Measurements from ENCODE around the gene CNTN4.

The CNTN4 gene

GRCh38 chr3:2204054-2204453, 105.4 kb downstream of the CNTN4 start:
- no peak overlapping the region for H3K4me3 ChIP-seq (ENCODE audit: low read length in 2 of 2)
- H3K36me3 ChIP-seq (ENCODE audit: control insufficient read depth in 2 of 2, insufficient read depth in 2 of 2, low read length in 2 of 2), result no peaks in the 10 kb centered on the region
- no peaks in the 10 kb centered on the region for H3K4me1 ChIP-seq (ENCODE audit: control insufficient read depth in 2 of 2, insufficient read depth in 2 of 2, low read length in 2 of 2)
- no peak overlapping the region for H3K9ac ChIP-seq (ENCODE audit: low read depth in 1 of 2, low read length in 2 of 2)
- no peaks in the 10 kb centered on the region for H3K27me3 ChIP-seq (ENCODE audit: control insufficient read depth in 2 of 2, insufficient read depth in 2 of 2, low read length in 2 of 2)
- H3K9me3 ChIP-seq (ENCODE audit: control insufficient read depth in 2 of 2, low read length in 2 of 2), result no peaks in the 10 kb centered on the region
- H3K27ac ChIP-seq (ENCODE audit: low read depth in 2 of 2, low read length in 2 of 2), result no peak overlapping the region

GRCh38 chr3:2205692-2206091, 107.0 kb downstream of the CNTN4 start:
- Histone ChIP-seq H3K27me3 (ENCODE audit: control insufficient read depth in 2 of 2, insufficient read depth in 2 of 2, low read length in 2 of 2) (no peaks in the 10 kb centered on the region), H3K4me1 (ENCODE audit: control insufficient read depth in 2 of 2, insufficient read depth in 2 of 2, low read length in 2 of 2) (no peaks in the 10 kb centered on the region), H3K27ac (ENCODE audit: low read depth in 2 of 2, low read length in 2 of 2) (no peak overlapping the region), H3K36me3 (ENCODE audit: control insufficient read depth in 2 of 2, insufficient read depth in 2 of 2, low read length in 2 of 2) (no peaks in the 10 kb centered on the region), H3K9me3 (ENCODE audit: control insufficient read depth in 2 of 2, low read length in 2 of 2) (no peaks in the 10 kb centered on the region), H3K4me3 (ENCODE audit: low read length in 2 of 2) (no peak overlapping the region), H3K9ac (ENCODE audit: low read depth in 1 of 2, low read length in 2 of 2) (no peak overlapping the region)

GRCh38 chr3:2206536-2206935, 107.9 kb downstream of the CNTN4 start:
- H3K27ac ChIP-seq (ENCODE audit: low read depth in 2 of 2, low read length in 2 of 2), result no peak overlapping the region
- H3K36me3 ChIP-seq (ENCODE audit: control insufficient read depth in 2 of 2, insufficient read depth in 2 of 2, low read length in 2 of 2), result no peaks in the 10 kb centered on the region
- no peaks in the 10 kb centered on the region for H3K9me3 ChIP-seq (ENCODE audit: control insufficient read depth in 2 of 2, low read length in 2 of 2)
- no peak overlapping the region for H3K4me3 ChIP-seq (ENCODE audit: low read length in 2 of 2)
- no peaks in the 10 kb centered on the region for H3K4me1 ChIP-seq (ENCODE audit: control insufficient read depth in 2 of 2, insufficient read depth in 2 of 2, low read length in 2 of 2)
- no peaks in the 10 kb centered on the region for H3K27me3 ChIP-seq (ENCODE audit: control insufficient read depth in 2 of 2, insufficient read depth in 2 of 2, low read length in 2 of 2)
- no peak overlapping the region for H3K9ac ChIP-seq (ENCODE audit: low read depth in 1 of 2, low read length in 2 of 2)

GRCh38 chr3:2211568-2211967, 112.9 kb downstream of the CNTN4 start:
- H3K36me3 ChIP-seq (ENCODE audit: control insufficient read depth in 2 of 2, insufficient read depth in 2 of 2, low read length in 2 of 2), result no peaks in the 10 kb centered on the region
- H3K4me1 ChIP-seq (ENCODE audit: control insufficient read depth in 2 of 2, insufficient read depth in 2 of 2, low read length in 2 of 2), result no peaks in the 10 kb centered on the region
- no peaks in the 10 kb centered on the region for H3K27me3 ChIP-seq (ENCODE audit: control insufficient read depth in 2 of 2, insufficient read depth in 2 of 2, low read length in 2 of 2)
- no peaks in the 10 kb centered on the region for H3K9me3 ChIP-seq (ENCODE audit: control insufficient read depth in 2 of 2, low read length in 2 of 2)
- H3K9ac ChIP-seq (ENCODE audit: low read depth in 1 of 2, low read length in 2 of 2), result no peak overlapping the region
- H3K4me3 ChIP-seq (ENCODE audit: low read length in 2 of 2), result no peak overlapping the region
- H3K27ac ChIP-seq (ENCODE audit: low read depth in 2 of 2, low read length in 2 of 2), result no peak overlapping the region

- no peaks in the 10 kb centered on the region for H3K9me3 ChIP-seq (ENCODE audit: control insufficient read depth in 2 of 2, low read length in 2 of 2)
- no peak overlapping the region for H3K4me3 ChIP-seq (ENCODE audit: low read length in 2 of 2)
- no peaks in the 10 kb centered on the region for H3K27me3 ChIP-seq (ENCODE audit: control insufficient read depth in 2 of 2, insufficient read depth in 2 of 2, low read length in 2 of 2)
- no peaks in the 10 kb centered on the region for H3K36me3 ChIP-seq (ENCODE audit: control insufficient read depth in 2 of 2, insufficient read depth in 2 of 2, low read length in 2 of 2)
- no peak overlapping the region for H3K9ac ChIP-seq (ENCODE audit: low read depth in 1 of 2, low read length in 2 of 2)
- H3K4me1 ChIP-seq (ENCODE audit: control insufficient read depth in 2 of 2, insufficient read depth in 2 of 2, low read length in 2 of 2), result no peaks in the 10 kb centered on the region
- no peak overlapping the region for H3K27ac ChIP-seq (ENCODE audit: low read depth in 2 of 2, low read length in 2 of 2)
Observed at GRCh38 chr3:2212206-2212605, 113.5 kb downstream of the CNTN4 start.

- Histone ChIP-seq H3K27ac (ENCODE audit: low read depth in 2 of 2, low read length in 2 of 2) (no peak overlapping the region), H3K4me3 (ENCODE audit: low read length in 2 of 2) (no peak overlapping the region), H3K9ac (ENCODE audit: low read depth in 1 of 2, low read length in 2 of 2) (no peak overlapping the region), H3K27me3 (ENCODE audit: control insufficient read depth in 2 of 2, insufficient read depth in 2 of 2, low read length in 2 of 2) (no peaks in the 10 kb centered on the region), H3K4me1 (ENCODE audit: control insufficient read depth in 2 of 2, insufficient read depth in 2 of 2, low read length in 2 of 2) (no peaks in the 10 kb centered on the region), H3K36me3 (ENCODE audit: control insufficient read depth in 2 of 2, insufficient read depth in 2 of 2, low read length in 2 of 2) (no peaks in the 10 kb centered on the region), H3K9me3 (ENCODE audit: control insufficient read depth in 2 of 2, low read length in 2 of 2) (no peaks in the 10 kb centered on the region)
Observed at GRCh38 chr3:2218375-2218774, 119.7 kb downstream of the CNTN4 start.

- Histone ChIP-seq H3K27me3 (ENCODE audit: control insufficient read depth in 2 of 2, insufficient read depth in 2 of 2, low read length in 2 of 2) (no peaks in the 10 kb centered on the region), H3K36me3 (ENCODE audit: control insufficient read depth in 2 of 2, insufficient read depth in 2 of 2, low read length in 2 of 2) (no peaks in the 10 kb centered on the region), H3K27ac (ENCODE audit: low read depth in 2 of 2, low read length in 2 of 2) (no peak overlapping the region), H3K9me3 (ENCODE audit: control insufficient read depth in 2 of 2, low read length in 2 of 2) (no peaks in the 10 kb centered on the region), H3K4me1 (ENCODE audit: control insufficient read depth in 2 of 2, insufficient read depth in 2 of 2, low read length in 2 of 2) (no peaks in the 10 kb centered on the region), H3K4me3 (ENCODE audit: low read length in 2 of 2) (no peak overlapping the region), H3K9ac (ENCODE audit: low read depth in 1 of 2, low read length in 2 of 2) (no peak overlapping the region)
Observed at GRCh38 chr3:2218816-2219215, 120.2 kb downstream of the CNTN4 start.

GRCh38 chr3:2236203-2236602, 137.5 kb downstream of the CNTN4 start:
- H3K4me1 ChIP-seq (ENCODE audit: control insufficient read depth in 2 of 2, insufficient read depth in 2 of 2, low read length in 2 of 2), result no peaks in the 10 kb centered on the region
- H3K27me3 ChIP-seq (ENCODE audit: control insufficient read depth in 2 of 2, insufficient read depth in 2 of 2, low read length in 2 of 2), result no peaks in the 10 kb centered on the region
- H3K36me3 ChIP-seq (ENCODE audit: control insufficient read depth in 2 of 2, insufficient read depth in 2 of 2, low read length in 2 of 2), result no peaks in the 10 kb centered on the region
- no peak overlapping the region for H3K9ac ChIP-seq (ENCODE audit: low read depth in 1 of 2, low read length in 2 of 2)
- no peak overlapping the region for H3K4me3 ChIP-seq (ENCODE audit: low read length in 2 of 2)
- H3K27ac ChIP-seq (ENCODE audit: low read depth in 2 of 2, low read length in 2 of 2), result no peak overlapping the region
- H3K9me3 ChIP-seq (ENCODE audit: control insufficient read depth in 2 of 2, low read length in 2 of 2), result no peaks in the 10 kb centered on the region

- H3K4me3 ChIP-seq (ENCODE audit: low read length in 2 of 2), result no peak overlapping the region
- no peaks in the 10 kb centered on the region for H3K36me3 ChIP-seq (ENCODE audit: control insufficient read depth in 2 of 2, insufficient read depth in 2 of 2, low read length in 2 of 2)
- H3K27me3 ChIP-seq (ENCODE audit: control insufficient read depth in 2 of 2, insufficient read depth in 2 of 2, low read length in 2 of 2), result no peaks in the 10 kb centered on the region
- no peaks in the 10 kb centered on the region for H3K4me1 ChIP-seq (ENCODE audit: control insufficient read depth in 2 of 2, insufficient read depth in 2 of 2, low read length in 2 of 2)
- H3K9me3 ChIP-seq (ENCODE audit: control insufficient read depth in 2 of 2, low read length in 2 of 2), result no peaks in the 10 kb centered on the region
- H3K9ac ChIP-seq (ENCODE audit: low read depth in 1 of 2, low read length in 2 of 2), result no peak overlapping the region
- no peak overlapping the region for H3K27ac ChIP-seq (ENCODE audit: low read depth in 2 of 2, low read length in 2 of 2)
Observed at GRCh38 chr3:2244137-2244536, 145.5 kb downstream of the CNTN4 start.

- no peaks in the 10 kb centered on the region for H3K9me3 ChIP-seq (ENCODE audit: control insufficient read depth in 2 of 2, low read length in 2 of 2)
- H3K4me3 ChIP-seq (ENCODE audit: low read length in 2 of 2), result no peak overlapping the region
- no peaks in the 10 kb centered on the region for H3K27me3 ChIP-seq (ENCODE audit: control insufficient read depth in 2 of 2, insufficient read depth in 2 of 2, low read length in 2 of 2)
- no peak overlapping the region for H3K9ac ChIP-seq (ENCODE audit: low read depth in 1 of 2, low read length in 2 of 2)
- H3K4me1 ChIP-seq (ENCODE audit: control insufficient read depth in 2 of 2, insufficient read depth in 2 of 2, low read length in 2 of 2), result no peaks in the 10 kb centered on the region
- H3K27ac ChIP-seq (ENCODE audit: low read depth in 2 of 2, low read length in 2 of 2), result no peak overlapping the region
- no peaks in the 10 kb centered on the region for H3K36me3 ChIP-seq (ENCODE audit: control insufficient read depth in 2 of 2, insufficient read depth in 2 of 2, low read length in 2 of 2)
Observed at GRCh38 chr3:2246873-2247648, 148.4 kb downstream of the CNTN4 start.
